Upper lobe of right lung (tissue), 1 donor: ENCODE results near the gene SH3BGRL. TPM values are rescaled to one million over a fixed set of nuclear protein-coding genes. Genes with fewer than 3 reads are reported as not detected.

Experiments used
- ATAC-seq: fragments of 200-7000 bp; cut with Tn5 transposase; one replicate; pipeline ENCODE4 v1.9.1; 2020; ENCODE audit warnings: mild to moderate bottlenecking, moderate library complexity
- DNase-seq: peaks from one replicate; pipeline ENCODE4 v3.0.0-alpha.2; 2020
- H3K27ac ChIP-seq: fragments of 200-600 bp; one replicate; pipeline ENCODE4 v1.8.0; 2022
- H3K27me3 ChIP-seq: fragments of 200-600 bp; one replicate; pipeline ENCODE4 v1.8.0; 2022; ENCODE audit warnings: mild to moderate bottlenecking
- H3K36me3 ChIP-seq: fragments of 200-600 bp; one replicate; pipeline ENCODE4 v1.8.0; 2022
- H3K4me1 ChIP-seq: fragments of 200-600 bp; one replicate; pipeline ENCODE4 v1.8.0; 2022
- H3K4me3 ChIP-seq: fragments of 200-600 bp; one replicate; pipeline ENCODE4 v1.8.0; 2022; ENCODE audit warnings: mild to moderate bottlenecking
- H3K9me3 ChIP-seq: fragments of 200-600 bp; one replicate; pipeline ENCODE4 v1.8.0; 2022
- intact Hi-C: fragments of 100-400 bp; cut with DNase I; formaldehyde crosslinking; loops from one replicate; pipeline ENCODE4 v1.11.0; 2022
- total RNA-seq: library from RNA; stranded (reverse); fragmentation: NEBNext Ultra II Directional; extraction: Animal tissue kit (Norgen Biotek cat#: 25700); gene quantifications from one replicate; pipeline ENCODE4 v1.2.1, GENCODE V29; 2021
- TF ChIP-seq, protein P1 (sequence below): fragments of 200-600 bp; IDR thresholded peaks from one replicate; pipeline ENCODE4 v1.8.0; 2022; ENCODE audit warnings: antibody characterized with exemption
- donor health status: DM: no; HTN: yes; CAD: no; lungs with severe emphysema.

SH3BGRL gene
- total RNA-seq, 1 donor from 2014 or later, result 144 TPM

DNA sequence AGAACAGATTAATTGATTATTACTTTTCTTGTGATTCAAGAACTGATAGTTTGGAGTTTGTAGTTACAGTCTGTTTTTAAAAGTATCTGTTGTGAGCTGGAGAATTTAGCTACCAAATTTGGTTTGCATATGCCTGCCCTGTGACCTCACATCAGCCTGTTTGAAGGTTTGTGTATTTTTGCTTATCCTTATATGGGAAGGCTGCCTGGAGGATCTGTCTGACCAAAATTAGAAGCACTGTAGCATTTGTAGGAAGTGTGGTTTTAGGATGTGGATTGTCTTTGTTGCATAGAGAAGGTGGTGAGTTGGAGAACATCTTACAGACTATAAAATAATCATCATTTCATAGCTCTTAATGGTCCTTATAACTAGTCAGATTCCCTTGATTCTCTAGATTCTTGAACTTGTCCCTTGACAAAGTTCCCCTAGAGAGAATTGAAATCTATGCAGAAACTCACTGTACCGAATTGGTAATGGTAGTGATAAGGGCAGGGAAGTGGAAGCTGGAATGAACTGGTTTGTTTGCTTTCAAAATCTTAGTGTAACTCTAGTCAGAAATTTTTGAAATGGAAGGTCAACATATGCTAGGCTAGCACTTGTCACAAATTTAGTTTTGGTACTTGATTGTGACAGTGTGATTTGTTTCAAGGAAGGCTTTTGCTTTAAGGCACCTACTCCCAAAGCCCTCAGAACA lies 57.3 kb downstream of the SH3BGRL start:
- Histone ChIP-seq H3K36me3 (no peaks in the 10 kb centered on the region), H3K27me3 (no peaks in the 10 kb centered on the region), H3K9me3 (no peaks in the 10 kb centered on the region), H3K27ac (peak overlapping the region; percentile 6), H3K4me3 (no peak overlapping the region), H3K4me1 (no peaks in the 10 kb centered on the region)
- intact Hi-C loops, result no loop called here
- TF ChIP-seq, protein P1, sequence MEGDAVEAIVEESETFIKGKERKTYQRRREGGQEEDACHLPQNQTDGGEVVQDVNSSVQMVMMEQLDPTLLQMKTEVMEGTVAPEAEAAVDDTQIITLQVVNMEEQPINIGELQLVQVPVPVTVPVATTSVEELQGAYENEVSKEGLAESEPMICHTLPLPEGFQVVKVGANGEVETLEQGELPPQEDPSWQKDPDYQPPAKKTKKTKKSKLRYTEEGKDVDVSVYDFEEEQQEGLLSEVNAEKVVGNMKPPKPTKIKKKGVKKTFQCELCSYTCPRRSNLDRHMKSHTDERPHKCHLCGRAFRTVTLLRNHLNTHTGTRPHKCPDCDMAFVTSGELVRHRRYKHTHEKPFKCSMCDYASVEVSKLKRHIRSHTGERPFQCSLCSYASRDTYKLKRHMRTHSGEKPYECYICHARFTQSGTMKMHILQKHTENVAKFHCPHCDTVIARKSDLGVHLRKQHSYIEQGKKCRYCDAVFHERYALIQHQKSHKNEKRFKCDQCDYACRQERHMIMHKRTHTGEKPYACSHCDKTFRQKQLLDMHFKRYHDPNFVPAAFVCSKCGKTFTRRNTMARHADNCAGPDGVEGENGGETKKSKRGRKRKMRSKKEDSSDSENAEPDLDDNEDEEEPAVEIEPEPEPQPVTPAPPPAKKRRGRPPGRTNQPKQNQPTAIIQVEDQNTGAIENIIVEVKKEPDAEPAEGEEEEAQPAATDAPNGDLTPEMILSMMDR, result no peak
- no peak for ATAC-seq
- no peak for DNase-seq

GRCh38 chrX:81259714-81260395 lies 58.0 kb downstream of the SH3BGRL start:
- H3K27ac ChIP-seq, result peak overlapping the region; percentile 6
- H3K27me3 ChIP-seq, result no peaks in the 10 kb centered on the region
- TF ChIP-seq, protein P1, result no peak
- H3K4me3 ChIP-seq, result no peak overlapping the region
- H3K4me1 ChIP-seq, result no peaks in the 10 kb centered on the region
- ATAC-seq, result no peak
- intact Hi-C loops, result no loop called here
- no peaks in the 10 kb centered on the region for H3K36me3 ChIP-seq
- H3K9me3 ChIP-seq, result no peaks in the 10 kb centered on the region
- DNase-seq, result no peak

GRCh38 chrX:81261576-81261975 lies 59.7 kb downstream of the SH3BGRL start:
- Histone ChIP-seq H3K27ac (no peak overlapping the region), H3K4me3 (no peak overlapping the region), H3K27me3 (no peaks in the 10 kb centered on the region), H3K9me3 (no peaks in the 10 kb centered on the region), H3K36me3 (no peaks in the 10 kb centered on the region), H3K4me1 (no peaks in the 10 kb centered on the region)
- intact Hi-C loops, result no loop called here
- no peak for DNase-seq
- ATAC-seq, result no peak
- TF ChIP-seq, protein P1, result no peak

- intact Hi-C loops, result no loop called here
- H3K27ac ChIP-seq, result no peak overlapping the region
- H3K36me3 ChIP-seq, result no peaks in the 10 kb centered on the region
- H3K4me3 ChIP-seq, result no peak overlapping the region
- no peaks in the 10 kb centered on the region for H3K9me3 ChIP-seq
- no peaks in the 10 kb centered on the region for H3K27me3 ChIP-seq
- DNase-seq (no peak), ATAC-seq (no peak)
- H3K4me1 ChIP-seq, result no peaks in the 10 kb centered on the region
- TF ChIP-seq, protein P1, result no peak
Observed at GRCh38 chrX:81263059-81263458, 61.2 kb downstream of the SH3BGRL start.

DNA sequence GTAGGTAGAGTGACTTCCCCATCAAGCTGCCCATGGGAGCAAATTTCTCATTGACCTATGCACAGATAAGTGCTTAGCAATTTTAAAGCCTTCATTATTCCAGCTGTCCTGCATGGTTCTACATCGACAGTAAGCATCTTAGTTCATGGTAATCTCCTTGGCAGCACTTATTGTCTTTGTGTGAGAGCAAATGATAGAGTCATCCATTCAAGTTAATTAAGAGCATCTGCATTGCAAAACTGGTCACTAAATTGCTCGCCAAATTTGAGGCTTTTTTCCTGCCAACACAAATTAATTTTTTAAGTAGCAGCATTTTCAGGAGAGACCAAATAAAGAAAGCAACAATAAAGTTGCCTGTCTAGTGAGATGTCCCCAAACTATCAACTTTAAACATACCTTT lies 76.7 kb downstream of the SH3BGRL start:
- H3K4me1 ChIP-seq, result no peaks in the 10 kb centered on the region
- no peak for ATAC-seq
- no peak for DNase-seq
- no peaks in the 10 kb centered on the region for H3K9me3 ChIP-seq
- no peak overlapping the region for H3K27ac ChIP-seq
- H3K27me3 ChIP-seq, result no peaks in the 10 kb centered on the region
- no peak overlapping the region for H3K4me3 ChIP-seq
- intact Hi-C loops, result no loop called here
- TF ChIP-seq, protein P1, result no peak
- peaks cover 15% of the 10 kb centered on the region for H3K36me3 ChIP-seq
